GM19372 (cell line): ENCODE data around the gene GPC6.
"Not testable (repeated sequence)": the region's sequence is repeated elsewhere in the genome, so short reads cannot be mapped to it uniquely, and the experiment has no call there.

Experiments
- ATAC-seq: cut with Tn5 transposase; IDR thresholded peaks from one replicate; pipeline ENCODE4 v1.9.1; 2021; ENCODE audit warnings: mild to moderate bottlenecking, low read depth, moderate library complexity; ENCODE audit not compliant: unreplicated experiment

The GPC6 gene

GRCh38 chr13:93420206-93420605 is 193.6 kb downstream of the GPC6 start:
- ATAC-seq = no peak

- no peak for ATAC-seq
Observed at GRCh38 chr13:93420887-93421286, 194.3 kb downstream of the GPC6 start.

GRCh38 chr13:93422980-93423543 is 196.5 kb downstream of the GPC6 start:
- no peak for ATAC-seq

- no peak for ATAC-seq
Observed at GRCh38 chr13:93425411-93425810, 198.8 kb downstream of the GPC6 start.

GRCh38 chr13:93430381-93430780 is 203.8 kb downstream of the GPC6 start:
- no peak for ATAC-seq

- ATAC-seq = no peak
Observed at GRCh38 chr13:93435651-93436050, 209.0 kb downstream of the GPC6 start.

- no peak for ATAC-seq
Observed at GRCh38 chr13:93437081-93437480, 210.5 kb downstream of the GPC6 start.

GRCh38 chr13:93446238-93446637 is 219.6 kb downstream of the GPC6 start:
- no peak for ATAC-seq

- ATAC-seq = no peak
Observed at GRCh38 chr13:93450191-93450621, 223.6 kb downstream of the GPC6 start.

GRCh38 chr13:93450761-93451160 is 224.2 kb downstream of the GPC6 start:
- ATAC-seq = no peak

GRCh38 chr13:93454676-93455235 is 228.1 kb downstream of the GPC6 start:
- ATAC-seq = not testable (repeated sequence)

- ATAC-seq = no peak
Observed at GRCh38 chr13:93455861-93456260, 229.3 kb downstream of the GPC6 start.

- ATAC-seq = no peak
Observed at GRCh38 chr13:93460005-93460404, 233.4 kb downstream of the GPC6 start.

GRCh38 chr13:93462151-93462550 is 235.5 kb downstream of the GPC6 start:
- no peak for ATAC-seq

- no peak for ATAC-seq
Observed at GRCh38 chr13:93466502-93467036, 240.0 kb downstream of the GPC6 start.

- ATAC-seq = no peak
Observed at GRCh38 chr13:93467175-93467574, 240.6 kb downstream of the GPC6 start.

- no peak for ATAC-seq
Observed at GRCh38 chr13:93468433-93468832, 241.8 kb downstream of the GPC6 start.

- ATAC-seq = no peak
Observed at GRCh38 chr13:93472296-93472695, 245.7 kb downstream of the GPC6 start.

GRCh38 chr13:93472814-93473296 is 246.2 kb downstream of the GPC6 start:
- no peak for ATAC-seq

- ATAC-seq = no peak
Observed at GRCh38 chr13:93473441-93474270, 247.0 kb downstream of the GPC6 start.

GRCh38 chr13:93476175-93476574 is 249.6 kb downstream of the GPC6 start:
- no peak for ATAC-seq
